ENCODE results near the gene CHGA.

The CHGA gene, protein sequence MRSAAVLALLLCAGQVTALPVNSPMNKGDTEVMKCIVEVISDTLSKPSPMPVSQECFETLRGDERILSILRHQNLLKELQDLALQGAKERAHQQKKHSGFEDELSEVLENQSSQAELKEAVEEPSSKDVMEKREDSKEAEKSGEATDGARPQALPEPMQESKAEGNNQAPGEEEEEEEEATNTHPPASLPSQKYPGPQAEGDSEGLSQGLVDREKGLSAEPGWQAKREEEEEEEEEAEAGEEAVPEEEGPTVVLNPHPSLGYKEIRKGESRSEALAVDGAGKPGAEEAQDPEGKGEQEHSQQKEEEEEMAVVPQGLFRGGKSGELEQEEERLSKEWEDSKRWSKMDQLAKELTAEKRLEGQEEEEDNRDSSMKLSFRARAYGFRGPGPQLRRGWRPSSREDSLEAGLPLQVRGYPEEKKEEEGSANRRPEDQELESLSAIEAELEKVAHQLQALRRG

DNA sequence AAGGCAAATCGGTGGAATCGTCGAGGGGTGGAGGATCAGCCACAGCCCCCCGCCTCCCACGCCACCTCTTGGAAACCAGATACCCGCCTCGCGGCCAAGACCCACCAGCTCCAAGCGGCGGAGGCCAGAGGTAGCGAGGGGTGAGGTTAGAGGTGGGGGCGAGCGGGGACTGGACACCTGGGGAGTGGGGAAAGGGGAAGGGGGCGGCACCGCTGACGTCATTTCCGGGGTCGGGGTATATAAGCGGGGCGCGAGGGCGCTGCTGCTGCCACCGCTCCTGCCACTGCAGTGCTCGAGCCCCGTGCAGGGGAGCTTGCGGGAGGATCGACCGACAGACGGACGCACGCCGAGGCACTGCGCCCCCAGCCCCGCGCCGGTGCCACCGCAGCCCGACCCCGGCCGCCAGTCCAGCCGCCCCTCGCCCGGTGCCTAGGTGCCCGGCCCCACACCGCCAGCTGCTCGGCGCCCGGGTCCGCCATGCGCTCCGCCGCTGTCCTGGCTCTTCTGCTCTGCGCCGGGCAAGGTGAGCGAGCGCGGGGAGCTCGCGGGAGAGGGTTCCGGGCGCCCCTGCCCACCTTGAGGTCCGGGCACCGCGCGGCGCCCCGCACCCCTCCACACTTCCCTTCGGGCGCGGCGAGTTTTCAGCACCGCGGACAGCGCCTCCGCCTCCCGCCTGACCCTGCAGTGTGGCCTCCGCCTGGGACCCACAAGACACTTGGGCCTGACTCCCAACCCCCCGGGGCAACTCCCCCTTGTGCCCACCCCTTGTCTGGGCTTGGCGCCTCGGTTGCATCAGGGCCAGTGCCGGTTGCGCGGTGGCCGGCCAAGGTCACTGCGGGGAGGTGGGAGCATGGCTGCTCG is at the start of gene CHGA:
Gene CHGA, plus strand, starts transcription at position 268 of the 861 bp plus-strand sequence. Its CDS starts 210 bp downstream, at position 478.
- peaks cover 62% of the 10 kb centered on the region for H3K27me3 ChIP-seq
- H3K36me3 ChIP-seq = no peaks in the 10 kb centered on the region
- H3K9me3 ChIP-seq = no peaks in the 10 kb centered on the region
- H3K4me1 ChIP-seq (ENCODE audit: control insufficient read depth in 1 of 2, insufficient read depth in 1 of 2, low read depth in 1 of 2, low read length in 1 of 2) = no peaks in the 10 kb centered on the region
- no peak within 1 kb of the TSS for H3K27ac ChIP-seq
- TF ChIP-seq, protein P1, sequence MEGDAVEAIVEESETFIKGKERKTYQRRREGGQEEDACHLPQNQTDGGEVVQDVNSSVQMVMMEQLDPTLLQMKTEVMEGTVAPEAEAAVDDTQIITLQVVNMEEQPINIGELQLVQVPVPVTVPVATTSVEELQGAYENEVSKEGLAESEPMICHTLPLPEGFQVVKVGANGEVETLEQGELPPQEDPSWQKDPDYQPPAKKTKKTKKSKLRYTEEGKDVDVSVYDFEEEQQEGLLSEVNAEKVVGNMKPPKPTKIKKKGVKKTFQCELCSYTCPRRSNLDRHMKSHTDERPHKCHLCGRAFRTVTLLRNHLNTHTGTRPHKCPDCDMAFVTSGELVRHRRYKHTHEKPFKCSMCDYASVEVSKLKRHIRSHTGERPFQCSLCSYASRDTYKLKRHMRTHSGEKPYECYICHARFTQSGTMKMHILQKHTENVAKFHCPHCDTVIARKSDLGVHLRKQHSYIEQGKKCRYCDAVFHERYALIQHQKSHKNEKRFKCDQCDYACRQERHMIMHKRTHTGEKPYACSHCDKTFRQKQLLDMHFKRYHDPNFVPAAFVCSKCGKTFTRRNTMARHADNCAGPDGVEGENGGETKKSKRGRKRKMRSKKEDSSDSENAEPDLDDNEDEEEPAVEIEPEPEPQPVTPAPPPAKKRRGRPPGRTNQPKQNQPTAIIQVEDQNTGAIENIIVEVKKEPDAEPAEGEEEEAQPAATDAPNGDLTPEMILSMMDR (IDR thresholded peaks at IDR 0.05) = no peak
- no peak within 1 kb of the TSS for H3K4me3 ChIP-seq (ENCODE audit: low read depth in 1 of 2, low read length in 1 of 2)

DNA sequence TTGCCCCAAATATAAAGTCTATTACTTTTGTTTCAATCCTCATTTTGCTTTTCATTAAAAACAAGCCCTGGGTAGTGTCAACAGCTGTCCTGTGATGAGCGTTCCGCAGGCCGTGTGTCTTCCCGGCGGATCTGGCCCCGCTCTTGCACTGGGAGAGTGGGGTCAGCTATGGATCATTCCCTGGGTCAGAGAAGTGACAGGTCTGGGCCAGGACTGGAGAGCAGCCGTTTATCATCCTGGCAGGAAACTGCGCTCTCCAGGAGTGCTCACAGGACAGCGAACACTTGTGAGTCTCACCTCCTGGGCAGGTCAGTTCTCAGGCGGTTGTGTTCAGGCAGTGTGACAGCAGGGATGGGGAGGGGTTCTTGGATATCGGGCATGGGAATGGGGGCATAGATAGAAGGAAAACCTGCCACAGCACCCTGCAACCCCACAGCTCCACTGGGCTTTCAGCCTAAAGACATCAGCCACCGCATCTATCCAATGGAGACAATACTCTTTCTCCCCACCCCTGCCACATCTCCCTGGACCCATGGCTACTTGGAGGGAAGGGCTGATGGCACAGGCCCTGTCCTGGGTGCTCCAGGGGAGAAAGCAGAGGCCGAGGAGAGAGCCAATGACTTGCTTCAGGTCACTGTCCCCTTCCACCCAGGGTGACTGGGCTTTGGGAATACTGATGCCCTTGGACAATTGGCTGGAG is 47.8 kb upstream of the CHGA start:
- Histone ChIP-seq H3K27me3 (peaks cover 50% of the 10 kb centered on the region), H3K4me3 (ENCODE audit: low read depth in 1 of 2, low read length in 1 of 2) (no peak overlapping the region), H3K9me3 (no peaks in the 10 kb centered on the region), H3K36me3 (no peaks in the 10 kb centered on the region), H3K27ac (no peak overlapping the region), H3K4me1 (ENCODE audit: control insufficient read depth in 1 of 2, insufficient read depth in 1 of 2, low read depth in 1 of 2, low read length in 1 of 2) (no peaks in the 10 kb centered on the region)
- TF ChIP-seq, protein P1 (IDR thresholded peaks at IDR 0.05) = no peak

DNA sequence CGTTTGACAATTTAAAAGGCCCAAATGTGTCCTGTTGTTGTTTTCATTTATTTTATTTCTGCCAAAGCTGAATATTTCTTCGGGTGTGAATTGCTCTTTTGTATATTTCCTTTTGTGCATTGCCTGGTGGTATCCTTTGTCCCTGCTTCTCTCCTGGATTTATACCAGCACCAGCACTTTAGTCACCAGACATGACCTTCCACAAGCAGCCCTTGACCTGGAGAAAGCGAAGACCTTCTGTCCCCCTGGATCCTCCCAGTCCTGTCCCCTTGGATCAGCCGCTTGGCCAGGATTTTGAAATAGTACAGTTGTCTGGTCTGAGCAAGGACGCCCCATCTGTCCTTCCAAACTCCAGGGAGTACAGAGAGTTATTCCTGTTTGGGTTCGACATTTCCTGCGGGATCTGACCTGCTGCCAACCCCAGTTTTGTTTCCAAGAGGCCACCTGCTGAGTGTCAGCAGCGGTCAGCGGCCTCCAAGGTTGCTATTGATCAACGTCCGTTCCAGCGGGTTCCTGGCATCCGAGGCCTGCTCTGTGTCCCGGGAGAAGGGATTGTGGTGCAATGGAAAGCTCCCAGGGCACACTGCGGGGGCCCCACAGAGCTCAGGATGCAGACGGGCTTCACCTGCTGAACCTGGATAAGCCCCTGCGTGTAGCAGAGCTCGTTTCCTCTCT is 45.1 kb upstream of the CHGA start:
- Histone ChIP-seq H3K27me3 (peaks cover 67% of the 10 kb centered on the region), H3K9me3 (no peaks in the 10 kb centered on the region), H3K4me3 (ENCODE audit: low read depth in 1 of 2, low read length in 1 of 2) (no peak overlapping the region), H3K4me1 (ENCODE audit: control insufficient read depth in 1 of 2, insufficient read depth in 1 of 2, low read depth in 1 of 2, low read length in 1 of 2) (no peaks in the 10 kb centered on the region), H3K27ac (no peak overlapping the region), H3K36me3 (no peaks in the 10 kb centered on the region)
- TF ChIP-seq, protein P1 (IDR thresholded peaks at IDR 0.05) = no peak

DNA sequence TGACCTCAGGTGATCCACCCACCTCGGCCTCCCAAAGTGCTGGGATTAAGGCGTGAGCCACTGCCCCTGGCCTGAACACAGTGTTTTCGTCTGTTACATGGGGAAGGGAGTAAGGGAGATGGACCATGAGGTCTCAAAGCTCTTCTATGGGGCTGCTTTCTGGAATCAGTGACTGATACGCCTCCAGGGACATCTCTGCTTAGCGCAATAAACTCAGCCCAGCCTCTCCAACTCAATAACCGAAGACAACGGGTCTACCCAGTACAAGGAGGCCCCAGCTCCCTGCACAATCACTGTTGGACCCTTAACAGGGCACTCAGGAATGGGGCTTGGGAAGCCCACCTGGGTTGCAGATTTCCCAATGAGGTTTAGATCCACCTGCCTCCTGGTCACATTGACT is 42.6 kb upstream of the CHGA start:
- TF ChIP-seq, protein P1 (IDR thresholded peaks at IDR 0.05) = no peak
- Histone ChIP-seq H3K36me3 (no peaks in the 10 kb centered on the region), H3K27ac (no peak overlapping the region), H3K9me3 (no peaks in the 10 kb centered on the region), H3K27me3 (peaks cover 82% of the 10 kb centered on the region), H3K4me1 (ENCODE audit: control insufficient read depth in 1 of 2, insufficient read depth in 1 of 2, low read depth in 1 of 2, low read length in 1 of 2) (no peaks in the 10 kb centered on the region), H3K4me3 (ENCODE audit: low read depth in 1 of 2, low read length in 1 of 2) (no peak overlapping the region)

DNA sequence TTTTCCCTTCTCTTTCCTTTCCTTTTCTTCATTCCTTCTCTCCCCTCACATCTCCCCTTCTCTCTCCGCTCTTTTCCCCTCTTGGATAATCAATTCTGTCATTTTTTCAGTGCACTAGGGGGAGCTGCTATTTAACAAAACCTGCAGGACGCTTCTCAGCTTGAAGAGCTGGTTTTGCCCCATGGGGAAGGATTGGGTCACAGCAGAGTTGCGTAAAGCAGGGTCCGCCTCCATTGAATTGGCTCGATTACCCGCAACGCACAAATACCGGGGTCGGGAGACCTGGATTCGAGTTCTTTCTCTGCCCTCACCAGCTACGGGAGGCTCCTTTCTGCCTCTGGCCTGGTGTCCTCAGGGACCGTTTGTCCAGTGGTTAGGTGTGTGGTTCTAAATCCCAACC is 42.1 kb upstream of the CHGA start:
- TF ChIP-seq, protein P1 (IDR thresholded peaks at IDR 0.05) = no peak
- Histone ChIP-seq H3K36me3 (no peaks in the 10 kb centered on the region), H3K27ac (no peak overlapping the region), H3K27me3 (peaks cover 82% of the 10 kb centered on the region), H3K9me3 (no peaks in the 10 kb centered on the region), H3K4me1 (ENCODE audit: control insufficient read depth in 1 of 2, insufficient read depth in 1 of 2, low read depth in 1 of 2, low read length in 1 of 2) (no peaks in the 10 kb centered on the region), H3K4me3 (ENCODE audit: low read depth in 1 of 2, low read length in 1 of 2) (no peak overlapping the region)

Measured in neutrophil (primary cell).